GM12878 (cell line): ENCODE results near the gene EPB41. TPM values are rescaled to one million over a fixed set of nuclear protein-coding genes. Genes with fewer than 3 reads are reported as not detected.

Experiments used
- ATAC-seq: fragments of 200-7000 bp; cut with Tn5 transposase; 3 replicates; pipeline ENCODE4 v1.9.1; 2020; ENCODE audit warnings: mild to moderate bottlenecking, moderate library complexity
- BruUV-seq: library from RNA; stranded (reverse); fragments of 400-500 nt; replicated peaks from 2 replicates; lab custom pipeline; 2021; lab: Mats Ljungman, UMichigan
- CTCF ChIA-PET: fragments of 300-600 bp; sonication (Branson Sonifier 250); formaldehyde crosslinking; extraction: SDS; loops from one replicate; lab custom pipeline; 2021; ENCODE audit warnings: inconsistent platforms; lab: Yijun Ruan, JAX
- POLR2A ChIA-PET: fragments of 350-600 bp; formaldehyde crosslinking; extraction: SDS; loops from one replicate; lab custom pipeline; 2021; ENCODE audit warnings: inconsistent platforms; lab: Charles Lee
- RAD21 ChIA-PET: fragments of 300-600 bp; sonication (Branson Sonifier 250); formaldehyde crosslinking; loops from one replicate; lab custom pipeline; 2023; ENCODE audit warnings: antibody characterized with exemption; ENCODE audit not compliant: unreplicated experiment; lab: Charles Lee
- SMC1A ChIA-PET: fragments of 300-600 bp; sonication (Branson Sonifier 250); formaldehyde crosslinking; loops from one replicate; lab custom pipeline; 2023; ENCODE audit not compliant: unreplicated experiment, uncharacterized antibody; lab: Charles Lee
- DNase-seq: peaks from one replicate; pipeline ENCODE4 v3.0.0-alpha.2; 2011; ENCODE audit warnings: low read depth, low spot score
- FAIRE-seq: peaks from 3 replicates; lab custom pipeline; 2011; peaks lifted over from hg19 to GRCh38; lab: Jason Lieb, UNC
- H2AFZ ChIP-seq: 2 replicates; pipeline ENCODE4 v1.6.0; 2011; ENCODE audit warnings: low read depth, low read length, control low read depth; ENCODE audit not compliant: control insufficient read depth
- H3K27ac ChIP-seq: 2 replicates; pipeline ENCODE4 v1.5.1; 2011; ENCODE audit warnings: control low read depth; ENCODE audit not compliant: control insufficient read depth, insufficient read depth
- H3K27me3 ChIP-seq, 2 experiments: replicated peaks in 1 of 2; 2 replicates each; pipeline versions ENCODE4 v1.6.0 to v1.6.1; 2011; ENCODE audit warnings: low read length in 1 of 2; ENCODE audit not compliant: control insufficient read depth in 2 of 2, insufficient read depth in 2 of 2
- H3K36me3 ChIP-seq, 2 experiments: 2 replicates each; pipeline ENCODE4 v1.5.1; 2011; ENCODE audit warnings: low read length in 1 of 2; ENCODE audit not compliant: control insufficient read depth in 2 of 2, insufficient read depth in 2 of 2
- H3K4me1 ChIP-seq: 2 replicates; pipeline ENCODE4 v1.6.1; 2011; ENCODE audit warnings: mild to moderate bottlenecking, low read length, moderate library complexity, mixed read lengths; ENCODE audit not compliant: control insufficient read depth, insufficient read depth
- H3K4me2 ChIP-seq: 2 replicates; pipeline ENCODE4 v1.6.0; 2011; ENCODE audit warnings: control low read depth; ENCODE audit not compliant: control insufficient read depth, insufficient read depth
- H3K4me3 ChIP-seq: fragments of 200-600 bp; sonication (generic); 2 replicates; pipeline ENCODE4 v1.5.1; 2016
- H3K79me2 ChIP-seq: 2 replicates; pipeline ENCODE4 v1.6.0; 2011; ENCODE audit warnings: low read length; ENCODE audit not compliant: control insufficient read depth, insufficient read depth
- H3K9ac ChIP-seq: 2 replicates; pipeline ENCODE4 v1.8.0; 2011; ENCODE audit warnings: low read length, control low read depth, mixed read lengths; ENCODE audit not compliant: control insufficient read depth, insufficient read depth
- H3K9me3 ChIP-seq: replicated peaks from 3 replicates; pipeline ENCODE4 v1.5.1; 2011; ENCODE audit warnings: mild to moderate bottlenecking, low read length; ENCODE audit not compliant: control insufficient read depth, insufficient read depth
- H4K20me1 ChIP-seq: 2 replicates; pipeline ENCODE4 v1.6.0; 2011; ENCODE audit not compliant: control insufficient read depth, insufficient read depth
- BHLHE40 ChIP-seq, 2 experiments: fragments of 450-650 bp in 1 of 2; IDR thresholded peaks; 2 replicates each; pipeline ENCODE4 v1.6.1; 2011 to 2017; ENCODE audit warnings: low read depth in 2 of 2, borderline replicate concordance in 1 of 2, improper control_type of control experiment in 1 of 2, low read length in 1 of 2, mild to moderate bottlenecking in 1 of 2
- IKZF1 ChIP-seq: fragments of 450-650 bp; conservative IDR thresholded peaks from 2 replicates; pipeline ENCODE4 v1.6.1; 2017; ENCODE audit warnings: antibody characterized with exemption, mild to moderate bottlenecking
- JUND ChIP-seq: IDR thresholded peaks from 2 replicates; pipeline ENCODE4 v1.6.1; 2012; ENCODE audit warnings: low read depth, mild to moderate bottlenecking, low read length, improper control_type of control experiment, moderate library complexity
- MEF2B ChIP-seq: fragments of 450-650 bp; IDR thresholded peaks from 2 replicates; pipeline ENCODE4 v1.6.1; 2018; ENCODE audit warnings: mild to moderate bottlenecking, moderate library complexity; ENCODE audit not compliant: partially characterized antibody, poor library complexity, severe bottlenecking
- RELA ChIP-seq: fragments of 450-650 bp; IDR thresholded peaks from 2 replicates; pipeline ENCODE4 v1.8.0; 2014; ENCODE audit warnings: borderline replicate concordance; ENCODE audit not compliant: partially characterized antibody
- RELB ChIP-seq: fragments of 450-650 bp; IDR thresholded peaks from 2 replicates; pipeline ENCODE4 v1.6.1; 2017; ENCODE audit warnings: low read depth, mild to moderate bottlenecking, moderate library complexity
- RUNX3 ChIP-seq: IDR thresholded peaks from 2 replicates; pipeline ENCODE4 v1.6.1; 2012; ENCODE audit warnings: low read length, inconsistent platforms
- SMARCA5 ChIP-seq: fragments of 450-650 bp; IDR thresholded peaks from 2 replicates; pipeline ENCODE4 v1.6.1; 2017; ENCODE audit warnings: mild to moderate bottlenecking
- STAT3 ChIP-seq: IDR thresholded peaks from 2 replicates; pipeline ENCODE4 v1.6.1; 2011; ENCODE audit warnings: low read depth, low read length, improper control_type of control experiment
- WGBS: methylation state at CpG from one replicate; pipeline ENCODE4 v1.1.6; 2016; ENCODE audit warnings: low lambda C conversion rate; ENCODE audit not compliant: insufficient replicate concordance, insufficient coverage; ENCODE audit errors: missing lambda C conversion rate; 5-methylcytosine and 5-hydroxymethylcytosine counted together
- in situ Hi-C: fragments of 300-500 bp; cut with MboI; formaldehyde crosslinking; loops from 9 replicates; pipeline ENCODE4 v1.14.3; 2018; ENCODE audit warnings: mixed read lengths
- intact Hi-C: fragments of 100-400 bp; cut with micrococcal nuclease; formaldehyde crosslinking; loops from one replicate; pipeline ENCODE4 v1.14.2; 2022; ENCODE audit not compliant: unreplicated experiment
- polyA plus RNA-seq, 11 experiments: library from polyadenylated mRNA; depleted of rRNA in 4 of 11; unstranded in 6 of 11; stranded (reverse) in 5 of 11; fragments of >200 nt; fragmentation: Nextera tagmentation in 4 of 11; fragmentation: Illumina TruSeq in 1 of 11; extraction: Ambion mirVana in 4 of 11; extraction: Trizol in 1 of 11; gene quantifications; 1 replicate in 1 of 11; 2 replicates in 10 of 11; pipeline versions ENCODE4 v1.2.1 to v1.2.3, GENCODE V29; 2011 to 2016; ENCODE audit warnings: inconsistent platforms in 2 of 11, missing spikeins in 2 of 11, low read depth in 1 of 11
- total RNA-seq, 4 experiments: library from RNA; depleted of rRNA in 3 of 4; stranded (reverse); fragments of >200 nt in 3 of 4; fragmentation: Illumina TruSeq in 1 of 4; extraction: Trizol in 1 of 4; gene quantifications; 2 replicates each; pipeline versions ENCODE4 v1.2.1 to v1.2.3, GENCODE V29; 2013 to 2021

The EPB41 gene
- total and polyA plus RNA-seq, 10 of the 15 experiments (the other 5 are each of a cell fraction or from before 2014, with no cell fraction given): 1.1 to 77.6 (median 58.8) TPM

GRCh38 chr1:28927648-28928313 lies 13.4 kb downstream of the EPB41 start:
- no peak for FAIRE-seq
- no peaks in the 10 kb centered on the region for H3K27me3 ChIP-seq
- ChIA-PET RAD21 (interaction anchor here (1.1 to 2.8 kb wide), 9 partner anchors 9 to 242 kb away, joined by 3 to 36 read pairs (median 4); partner anchors contain the start of gene EPB41), CTCF (interaction anchor here (1.0 to 2.4 kb wide), 8 partner anchors 10 to 252 kb away, joined by 3 to 8 read pairs (median 4); partner anchors contain the start of gene YTHDF2), POLR2A (interaction anchor here (0.6 to 2.4 kb wide), 8 partner anchors 8 to 57 kb away, joined by 4 to 11 read pairs (median 6); partner anchors contain the start of gene EPB41), SMC1A (interaction anchor here (0.9 to 2.4 kb wide), 18 partner anchors 8 to 274 kb away, joined by 3 to 16 read pairs (median 5); partner anchors contain the start of genes EPB41 and YTHDF2)
- peak overlapping the region; percentile 33; the same call in 1 of the 2 replicates for H3K4me3 ChIP-seq
- peak; percentile 21 for DNase-seq
- TF ChIP-seq RUNX3 (peak; percentile 36; the same call in 1 of the 2 replicates), SMARCA5 (no peak), MEF2B (peak; percentile 68), RELB (peak; percentile 43; the same call in 1 of the 2 replicates), RELA (peak; percentile 33), JUND (no peak), STAT3 (no peak), IKZF1 (0 out of 2 replicates have a peak, but pooled peaks have one; percentile 32), BHLHE40 (IDR thresholded peaks at IDR 0.05; ENCODE audit: borderline replicate concordance in 1 of 2, low read depth in 2 of 2, low read length in 1 of 2) (peak; percentile 43 to 73; a peak in 2 of 4 replicates)
- peaks cover 24% of the 10 kb centered on the region for H3K4me1 ChIP-seq
- peak overlapping the region; percentile 9; the same call in 1 of the 2 replicates for H2AFZ ChIP-seq
- no peaks in the 10 kb centered on the region for H3K9me3 ChIP-seq
- no TSS peak for BruUV-seq
- H3K36me3 ChIP-seq: no peaks in the 10 kb centered on the region
- H3K9ac ChIP-seq: peak overlapping the region; percentile 47
- ATAC-seq: peak; percentile 73
- intact Hi-C loops: no loop called here
- H3K79me2 ChIP-seq: no peaks in the 10 kb centered on the region; the same call in 1 of the 2 replicates
- peak overlapping the region; percentile 72 for H3K27ac ChIP-seq
- WGBS: 0% methylated on average over 1 of the region's 1 CpG
- H3K4me2 ChIP-seq: peak overlapping the region; percentile 71
- in situ Hi-C loops: no loop called here
- no peaks in the 10 kb centered on the region for H4K20me1 ChIP-seq
